VCaP (cell line): ENCODE data around the gene ANGPT4.

Experiments
- H3K27ac ChIP-seq: fragments of 450-650 bp; 2 replicates; pipeline ENCODE4 v1.5.1; 2017
- CTCF ChIP-seq: fragments of 450-650 bp; conservative IDR thresholded peaks from 2 replicates; pipeline ENCODE4 v1.5.1; 2017; ENCODE audit warnings: mild to moderate bottlenecking, moderate library complexity

ANGPT4 gene, protein sequence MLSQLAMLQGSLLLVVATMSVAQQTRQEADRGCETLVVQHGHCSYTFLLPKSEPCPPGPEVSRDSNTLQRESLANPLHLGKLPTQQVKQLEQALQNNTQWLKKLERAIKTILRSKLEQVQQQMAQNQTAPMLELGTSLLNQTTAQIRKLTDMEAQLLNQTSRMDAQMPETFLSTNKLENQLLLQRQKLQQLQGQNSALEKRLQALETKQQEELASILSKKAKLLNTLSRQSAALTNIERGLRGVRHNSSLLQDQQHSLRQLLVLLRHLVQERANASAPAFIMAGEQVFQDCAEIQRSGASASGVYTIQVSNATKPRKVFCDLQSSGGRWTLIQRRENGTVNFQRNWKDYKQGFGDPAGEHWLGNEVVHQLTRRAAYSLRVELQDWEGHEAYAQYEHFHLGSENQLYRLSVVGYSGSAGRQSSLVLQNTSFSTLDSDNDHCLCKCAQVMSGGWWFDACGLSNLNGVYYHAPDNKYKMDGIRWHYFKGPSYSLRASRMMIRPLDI

GRCh38 chr20:916125-916799, at the start of gene ANGPT4:
Gene ANGPT4, minus strand, starts transcription at chr20:916334. Its CDS starts 120 bp downstream, at chr20:916214.
- no peak within 1 kb of the TSS for H3K27ac ChIP-seq
- no peak for TF ChIP-seq CTCF

- H3K27ac ChIP-seq = no peak overlapping the region
Observed at GRCh38 chr20:963795-964194, 47.7 kb upstream of the ANGPT4 start.

DNA sequence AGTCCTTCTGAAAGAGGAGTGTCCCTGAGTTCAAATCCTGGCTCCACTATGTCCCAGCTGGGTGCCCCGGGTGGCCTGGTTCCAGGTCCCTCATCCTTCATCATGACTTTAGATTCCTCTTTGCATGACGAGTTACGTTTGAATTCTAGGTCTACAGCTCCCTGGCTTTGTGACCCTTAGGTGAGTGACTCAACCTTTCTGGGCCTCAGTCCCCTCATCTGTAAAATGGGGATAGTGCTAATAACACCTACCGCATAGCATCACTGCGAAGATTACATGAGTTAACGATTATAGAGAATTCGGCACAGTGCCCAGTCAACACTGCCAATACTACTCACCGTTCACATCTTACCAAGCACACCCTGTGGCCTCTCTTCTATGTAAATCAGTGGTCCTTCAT, 46.5 kb upstream of the ANGPT4 start:
- TF ChIP-seq CTCF = no peak
- H3K27ac ChIP-seq = no peak overlapping the region

More at GRCh38 chr20:963795-964194, 47.7 kb upstream of the ANGPT4 start:
- TF ChIP-seq CTCF = no peak

- TF ChIP-seq CTCF = no peak
- H3K27ac ChIP-seq = no peak overlapping the region
Observed at GRCh38 chr20:962223-962622, 46.1 kb upstream of the ANGPT4 start.

DNA sequence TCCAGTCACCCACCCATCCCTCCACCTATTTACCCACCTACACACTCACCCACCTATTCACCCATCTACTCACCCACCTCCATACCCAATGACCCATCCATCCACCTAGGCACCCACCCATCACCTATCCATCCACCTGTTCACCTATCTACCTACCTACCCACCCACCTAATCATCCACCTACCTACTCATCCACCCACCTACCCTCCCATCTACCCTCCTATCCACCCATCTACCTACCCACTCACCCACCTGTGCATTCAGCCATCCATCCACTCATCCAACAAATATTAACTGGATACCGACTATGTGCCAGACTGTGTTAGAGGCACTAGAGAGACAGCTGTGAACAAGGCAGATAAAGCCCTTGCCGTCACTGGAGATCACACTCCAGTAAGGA, 45.6 kb upstream of the ANGPT4 start:
- no peak for TF ChIP-seq CTCF
- H3K27ac ChIP-seq = no peak overlapping the region

DNA sequence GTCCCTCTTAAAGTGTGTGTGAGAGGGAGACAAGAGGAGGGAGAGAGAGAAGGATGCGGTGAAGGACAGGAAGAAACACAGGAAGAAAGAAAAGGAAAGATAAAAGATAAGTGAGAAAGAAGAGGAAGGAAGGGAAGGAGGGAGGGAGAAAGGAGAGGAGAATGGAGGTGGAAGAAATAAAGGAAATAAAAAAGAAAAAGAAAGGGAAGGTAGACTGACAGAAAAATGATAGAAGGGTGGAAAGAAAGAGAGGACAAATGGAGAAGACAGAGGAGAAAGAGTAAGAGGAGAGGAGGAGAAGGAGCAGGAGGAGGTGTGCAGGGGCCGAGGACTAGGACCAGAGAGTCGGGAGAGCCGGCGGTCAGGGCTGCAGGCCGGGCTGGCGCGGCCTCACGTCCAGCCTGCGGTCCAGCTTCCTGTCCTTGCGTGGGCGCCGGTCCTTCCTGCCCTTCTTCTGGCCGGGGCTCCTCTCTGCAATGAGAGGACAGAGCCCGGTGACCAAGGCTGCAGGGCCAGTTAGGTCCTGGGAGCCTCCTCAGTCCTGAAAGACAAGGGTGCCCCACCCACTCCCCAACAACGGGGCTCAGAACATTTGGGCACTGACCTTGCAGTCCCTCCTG, 44.0 kb upstream of the ANGPT4 start:
- TF ChIP-seq CTCF = no peak
- H3K27ac ChIP-seq = no peak overlapping the region
